Endothelial cell of umbilical vein (primary cell): ENCODE measurements around the gene CLSTN1. TPM values are rescaled to one million over a fixed set of nuclear protein-coding genes. Genes with fewer than 3 reads are reported as not detected.

Source experiments
- BruUV-seq: library from RNA; stranded (reverse); fragments of 400-500 nt; replicated peaks from 2 replicates; lab custom pipeline; 2021; lab: Mats Ljungman, UMichigan
- CTCF ChIA-PET: fragments of 300-600, 350-600 bp; sonication (Branson Sonifier 250); formaldehyde crosslinking; loops from one replicate; lab custom pipeline; 2021; ENCODE audit warnings: antibody characterized with exemption, inconsistent platforms; lab: Charles Lee
- POLR2A ChIA-PET: fragments of 300-600, 350-600 bp; sonication (Branson Sonifier 250); formaldehyde crosslinking; loops from one replicate; lab custom pipeline; 2021; ENCODE audit warnings: antibody characterized with exemption, inconsistent platforms; lab: Charles Lee
- DNase-seq: peaks from one replicate; pipeline ENCODE4 v3.0.0-alpha.2; 2011; ENCODE audit warnings: low read depth, low spot score
- FAIRE-seq: peaks from 2 replicates; lab custom pipeline; 2011; peaks lifted over from hg19 to GRCh38; lab: Jason Lieb, UNC
- H2AFZ ChIP-seq: 2 replicates; pipeline ENCODE4 v1.6.0; 2012; ENCODE audit warnings: low read depth, low read length, control low read depth, inconsistent platforms
- H3K27ac ChIP-seq: 2 replicates; pipeline ENCODE4 v1.5.1; 2011; ENCODE audit warnings: low read depth, mild to moderate bottlenecking, control low read depth, low read length, moderate library complexity; ENCODE audit not compliant: insufficient read depth
- H3K27me3 ChIP-seq, 2 experiments: 2 replicates each; pipeline versions ENCODE4 v1.6.0 to v1.6.1; 2011; ENCODE audit warnings: low read length in 2 of 2, mixed read lengths in 1 of 2; ENCODE audit not compliant: control insufficient read depth in 2 of 2, insufficient read depth in 2 of 2
- H3K36me3 ChIP-seq, 2 experiments: 2 replicates in 1 of 2; 3 replicates in 1 of 2; pipeline ENCODE4 v1.5.1; 2011; ENCODE audit warnings: low read length in 2 of 2, mild to moderate bottlenecking in 1 of 2, moderate library complexity in 1 of 2; ENCODE audit not compliant: control insufficient read depth in 2 of 2, insufficient read depth in 2 of 2; ENCODE audit errors: extremely low read depth in 1 of 2
- H3K4me1 ChIP-seq: 3 replicates; pipeline ENCODE4 v1.5.1; 2011; ENCODE audit warnings: mild to moderate bottlenecking, low read length; ENCODE audit not compliant: control insufficient read depth, insufficient read depth; ENCODE audit errors: extremely low read depth
- H3K4me2 ChIP-seq: 2 replicates; pipeline ENCODE4 v1.6.1; 2011; ENCODE audit warnings: low read length, control low read depth, mixed read lengths; ENCODE audit not compliant: insufficient read depth
- H3K4me3 ChIP-seq, 3 experiments: fragments of 200-600 bp in 1 of 3; sonication (generic), shearing (Covaris generic) in 1 of 3; replicated peaks in 1 of 3; 2 replicates each; pipeline ENCODE4 v1.5.1; 2011 to 2016; ENCODE audit warnings: control low read depth in 3 of 3, low read length in 3 of 3, mild to moderate bottlenecking in 2 of 3, inconsistent platforms in 1 of 3, low read depth in 1 of 3, moderate library complexity in 1 of 3; ENCODE audit not compliant: insufficient read depth in 1 of 3
- H3K79me2 ChIP-seq: 2 replicates; pipeline ENCODE4 v1.6.0; 2012; ENCODE audit warnings: low read length, inconsistent platforms; ENCODE audit not compliant: control insufficient read depth, insufficient read depth
- H3K9ac ChIP-seq: replicated peaks from 2 replicates; pipeline ENCODE3; 2011; ENCODE audit warnings: low read length, control low read depth; ENCODE audit not compliant: insufficient read depth; ENCODE audit errors: extremely low read depth
- H3K9me1 ChIP-seq: replicated peaks from 3 replicates; pipeline ENCODE4 v1.6.0; 2011; ENCODE audit warnings: mild to moderate bottlenecking, low read length; ENCODE audit not compliant: control insufficient read depth, insufficient read depth; ENCODE audit errors: extremely low read depth
- H3K9me3 ChIP-seq: replicated peaks from 2 replicates; pipeline ENCODE4 v1.5.1; 2012; ENCODE audit warnings: low read length, inconsistent platforms; ENCODE audit not compliant: control insufficient read depth, insufficient read depth
- H4K20me1 ChIP-seq: replicated peaks from 2 replicates; pipeline ENCODE3; 2011; ENCODE audit warnings: mild to moderate bottlenecking, low read length; ENCODE audit not compliant: control insufficient read depth, insufficient read depth; ENCODE audit errors: extremely low read depth
- CTCF ChIP-seq, 2 donors: IDR thresholded peaks; 1 replicate in 1 of 2; 2 replicates in 1 of 2; pipeline ENCODE4 v1.5.1; 2011; ENCODE audit warnings: low read length in 2 of 2, mild to moderate bottlenecking in 2 of 2, moderate library complexity in 2 of 2, control low read depth in 1 of 2, inconsistent platforms in 1 of 2, low read depth in 1 of 2; ENCODE audit not compliant: insufficient read depth in 1 of 2; ENCODE audit errors: extremely low read depth in 1 of 2
- EZH2 ChIP-seq: IDR thresholded peaks from 2 replicates; pipeline ENCODE4 v1.6.1; 2012; ENCODE audit warnings: borderline replicate concordance, low read depth, mild to moderate bottlenecking, moderate library complexity, low read length, inconsistent platforms; ENCODE audit not compliant: severe bottlenecking
- FOS ChIP-seq: IDR thresholded peaks from 2 replicates; pipeline ENCODE4 v1.6.1; 2011; ENCODE audit warnings: mild to moderate bottlenecking, low read length, moderate library complexity, borderline replicate concordance; ENCODE audit not compliant: insufficient read depth
- GATA2 ChIP-seq: IDR thresholded peaks from 2 replicates; pipeline ENCODE4 v1.7.0; 2011; ENCODE audit warnings: low read depth, mild to moderate bottlenecking, moderate library complexity, mixed read lengths, low read length; ENCODE audit not compliant: insufficient read length, insufficient read depth
- JUN ChIP-seq: IDR thresholded peaks from 2 replicates; pipeline ENCODE4 v1.6.1; 2011; ENCODE audit warnings: borderline replicate concordance, low read depth; ENCODE audit not compliant: insufficient read length, insufficient read depth
- MAX ChIP-seq: IDR thresholded peaks from 2 replicates; pipeline ENCODE4 v1.6.1; 2011; ENCODE audit not compliant: insufficient read depth, insufficient read length
- MYC ChIP-seq: IDR thresholded peaks from one replicate; pipeline ENCODE4 v1.6.1; 2011; ENCODE audit warnings: mild to moderate bottlenecking, low read depth, low read length
- POLR2A ChIP-seq: IDR thresholded peaks from 2 replicates; pipeline ENCODE4 v1.6.1; 2012; ENCODE audit warnings: low read depth, mild to moderate bottlenecking, control low read depth, low read length
- POLR2AphosphoS5 ChIP-seq: IDR thresholded peaks from 2 replicates; pipeline ENCODE4 v1.6.1; 2012; ENCODE audit warnings: low read depth, mild to moderate bottlenecking, control low read depth, low read length, moderate library complexity; ENCODE audit not compliant: insufficient read depth
- dilution Hi-C: fragments of 300-500 bp; cut with MboI; formaldehyde crosslinking; loops from one replicate; pipeline ENCODE4 v1.15.0; 2019; ENCODE audit warnings: low sequenced_read_pairs; ENCODE audit not compliant: extremely low pct_ligation_motif_present
- intact Hi-C: fragments of 100-400 bp; cut with micrococcal nuclease; formaldehyde crosslinking; loops from one replicate; pipeline ENCODE4 v1.10.0; 2022
- polyA plus RNA-seq, 4 experiments: library from polyadenylated mRNA; depleted of rRNA in 3 of 4; stranded (reverse) in 3 of 4; unstranded in 1 of 4; fragments of >200 nt; gene quantifications; 2 replicates each; pipeline versions ENCODE4 v1.2.1 to v1.2.3, GENCODE V29; 2011 to 2012; ENCODE audit warnings: missing spikeins in 1 of 4
- total RNA-seq: library from RNA; stranded (reverse); gene quantifications from 2 replicates; pipeline ENCODE4 v1.2.3, GENCODE V29; 2021

Gene CLSTN1
- total and polyA plus RNA-seq, 2 donors (not counting 3 experiments of a cell fraction or from before 2014, with no cell fraction given), result 49.1 to 130 TPM

- dilution Hi-C loops, result no loop called here
- intact Hi-C loops, result loop anchor here (2.0 kb wide), 1 partner anchor 38 kb away; no protein-coding TSS in a partner anchor
These were observed 1.3 kb downstream of the CLSTN1 start for GRCh38 chr1:9822490-9822889.

GRCh38 chr1:9821710-9822109 is 2.1 kb downstream of the CLSTN1 start:
- Histone ChIP-seq H3K36me3 (no peaks in the 10 kb centered on the region), H3K27ac (no peak overlapping the region), H4K20me1 (no peaks in the 10 kb centered on the region), H3K4me1 (peaks cover 18% of the 10 kb centered on the region), H2AFZ (no peak overlapping the region), H3K4me2 (no peak overlapping the region), H3K4me3 (no peak overlapping the region), H3K79me2 (peaks cover 44% of the 10 kb centered on the region), H3K9me1 (no peaks in the 10 kb centered on the region), H3K9ac (no peak overlapping the region), H3K27me3 (no peaks in the 10 kb centered on the region), H3K9me3 (no peaks in the 10 kb centered on the region)
- intact Hi-C loops (loop anchor here (2.0 kb wide), 1 partner anchor 37 kb away; no protein-coding TSS in a partner anchor), dilution Hi-C loops (no loop called here)
- ChIA-PET POLR2A (no interaction called here), CTCF (interaction anchor here (1.4 to 1.7 kb wide), 2 partner anchors 37 to 46 kb away, joined by 3 read pairs; no protein-coding TSS in a partner anchor)
- TF ChIP-seq MAX (no peak), EZH2 (no peak), CTCF (IDR thresholded peaks at IDR 0.05; ENCODE audit: extremely low read depth in 1 of 2, insufficient read depth in 1 of 2, low read depth in 1 of 2, low read length in 2 of 2) (no peak), JUN (no peak), FOS (no peak), POLR2AphosphoS5 (no peak), GATA2 (no peak), POLR2A (no peak), MYC (no peak)
- BruUV-seq, result no TSS peak
- peak; percentile 4 for FAIRE-seq
- DNase-seq, result no peak

More at GRCh38 chr1:9822490-9822889, 1.3 kb downstream of the CLSTN1 start:
- Histone ChIP-seq H3K4me1 (peaks cover 18% of the 10 kb centered on the region), H3K9me1 (no peaks in the 10 kb centered on the region), H3K9me3 (no peaks in the 10 kb centered on the region), H3K4me2 (peak overlapping the region; percentile 77), H3K9ac (peak overlapping the region; percentile 62), H3K27me3 (no peaks in the 10 kb centered on the region), H3K4me3 (peak overlapping the region; percentile 26 to 98 (median 77)), H3K36me3 (no peaks in the 10 kb centered on the region), H3K27ac (no peak overlapping the region), H3K79me2 (peaks cover 41% of the 10 kb centered on the region), H4K20me1 (no peaks in the 10 kb centered on the region), H2AFZ (no peak overlapping the region)
- CTCF ChIA-PET, result interaction anchor here (1.7 kb wide), 1 partner anchor 46 kb away, joined by 3 read pairs; no protein-coding TSS in a partner anchor
- POLR2A ChIA-PET, result no interaction called here
- TF ChIP-seq POLR2AphosphoS5, result no peak
- no peak for TF ChIP-seq MYC
- no peak for TF ChIP-seq MAX
- TF ChIP-seq FOS, result no peak
- DNase-seq, result no peak
- BruUV-seq, result TSS peak; percentile 23
- no peak for FAIRE-seq
